Measurements from ENCODE around the gene GLB1L2.

GRCh38 chr11:134405436-134405835 lies 73.6 kb downstream of the GLB1L2 start:
- TF ChIP-seq POLR2A (IDR thresholded peaks at IDR 0.05; ENCODE audit: low read length) (no peak), GATA1 (IDR thresholded peaks at IDR 0.05; ENCODE audit: low read depth, low read length) (no peak)
